Hair follicular keratinocyte (primary cell): ENCODE results near the gene LYAR. TPM values are rescaled to one million over a fixed set of nuclear protein-coding genes. Genes with fewer than 3 reads are reported as not detected.

Source experiments
- total RNA-seq: library from RNA; depleted of rRNA; stranded (reverse); fragments of >200 nt; gene quantifications from 2 replicates; pipeline ENCODE4 v1.2.3, GENCODE V29; 2015

Gene LYAR, protein sequence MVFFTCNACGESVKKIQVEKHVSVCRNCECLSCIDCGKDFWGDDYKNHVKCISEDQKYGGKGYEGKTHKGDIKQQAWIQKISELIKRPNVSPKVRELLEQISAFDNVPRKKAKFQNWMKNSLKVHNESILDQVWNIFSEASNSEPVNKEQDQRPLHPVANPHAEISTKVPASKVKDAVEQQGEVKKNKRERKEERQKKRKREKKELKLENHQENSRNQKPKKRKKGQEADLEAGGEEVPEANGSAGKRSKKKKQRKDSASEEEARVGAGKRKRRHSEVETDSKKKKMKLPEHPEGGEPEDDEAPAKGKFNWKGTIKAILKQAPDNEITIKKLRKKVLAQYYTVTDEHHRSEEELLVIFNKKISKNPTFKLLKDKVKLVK
- 26.6 and 83.3 TPM in 2 replicates for total RNA-seq

GRCh38 chr4:4289941-4290850 is at the start of gene LYAR, which contains the start of gene ZBTB49:
Gene LYAR (minus strand): TSS chr4:4290154. CDS start chr4:4283742, 6,412 bp downstream.
Gene ZBTB49 (plus strand): TSS chr4:4290251. CDS start chr4:4299946, 9,695 bp downstream.

GRCh38 chr4:4248029-4248884 is 41.7 kb downstream of the LYAR start, which contains the start of gene TMEM128:
Gene TMEM128 (minus strand): TSS chr4:4248223. CDS start chr4:4248202, 21 bp downstream.

GRCh38 chr4:4226606-4227438 is 63.1 kb downstream of the LYAR start, which contains the start of gene OTOP1:
Gene OTOP1 (minus strand): TSS chr4:4226929. CDS start chr4:4226864, 65 bp downstream.

Other genes starting within 250 kb of the LYAR start
- not detected in 2 replicates for gene OTOP1, start 63.2 kb downstream of the LYAR start, total RNA-seq
- gene TMEM128, start 41.9 kb downstream of the LYAR start, total RNA-seq: 26.3 and 28.2 TPM in 2 replicates
- gene ZBTB49, start 97 bp upstream of the LYAR start, total RNA-seq: 2.3 and 6.8 TPM in 2 replicates
- 20.4 and 24.8 TPM in 2 replicates for gene NSG1, start 96.9 kb upstream of the LYAR start, total RNA-seq